DMS53 treated with DMSO at 0.1 percent for 48 hours (cell line): ENCODE measurements around the gene CAMKMT.

Source experiments
- DNase-seq: peaks from one replicate; lab custom pipeline; 2025; ENCODE audit not compliant: unreplicated experiment; lab: John Stamatoyannopoulos, UW

The CAMKMT gene

DNA sequence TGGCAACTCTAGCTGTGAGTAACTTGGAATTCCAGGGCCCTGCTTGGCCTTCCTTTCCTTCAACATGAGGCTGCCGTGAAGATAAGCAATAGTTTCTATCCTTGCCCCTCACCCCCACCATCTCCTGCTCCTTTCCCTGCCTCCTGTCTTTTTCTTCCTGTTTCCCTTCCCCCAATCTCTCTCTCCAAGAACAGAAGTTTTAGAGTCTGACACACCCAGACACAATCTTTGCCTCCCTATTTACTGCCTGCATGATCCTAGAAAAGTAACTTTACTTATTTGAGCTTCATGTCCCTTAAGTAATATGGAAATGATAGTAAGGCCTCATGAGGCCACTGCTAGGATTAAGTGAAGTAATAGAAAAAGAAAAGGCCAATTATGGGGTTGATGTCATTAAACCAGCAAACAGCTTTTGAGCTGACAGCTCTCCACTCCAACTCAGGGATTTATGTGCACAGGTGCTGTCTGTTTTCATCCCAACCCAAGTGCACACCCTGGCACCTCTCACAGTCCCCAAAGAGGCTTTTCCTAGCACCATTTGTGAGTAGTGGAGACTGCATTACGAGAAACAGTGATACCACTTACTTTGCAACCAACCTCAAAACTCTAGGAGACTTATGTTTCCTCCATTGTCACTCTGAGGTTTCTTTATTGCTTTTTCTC is 456.1 kb downstream of the CAMKMT start:
- no peak for DNase-seq

DNA sequence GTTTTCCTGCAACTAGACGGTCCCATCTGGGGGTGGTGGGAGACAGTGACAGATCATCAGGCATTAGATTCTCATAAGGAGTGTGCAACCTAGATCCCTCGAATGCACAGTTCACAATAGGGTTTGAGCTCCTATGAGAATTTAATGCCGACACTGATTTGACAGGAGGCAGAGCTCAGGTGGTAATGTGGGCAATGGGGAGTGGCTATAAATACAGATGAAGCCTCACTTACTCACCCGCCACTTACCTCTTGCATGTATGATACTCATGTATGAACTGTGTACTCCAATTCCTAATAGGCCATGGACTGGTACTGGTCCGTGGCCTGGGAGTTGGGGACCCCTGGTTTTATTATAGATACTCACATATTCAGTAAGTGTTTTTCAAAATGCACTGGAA is 457.3 kb downstream of the CAMKMT start:
- DNase-seq, result no peak

DNA sequence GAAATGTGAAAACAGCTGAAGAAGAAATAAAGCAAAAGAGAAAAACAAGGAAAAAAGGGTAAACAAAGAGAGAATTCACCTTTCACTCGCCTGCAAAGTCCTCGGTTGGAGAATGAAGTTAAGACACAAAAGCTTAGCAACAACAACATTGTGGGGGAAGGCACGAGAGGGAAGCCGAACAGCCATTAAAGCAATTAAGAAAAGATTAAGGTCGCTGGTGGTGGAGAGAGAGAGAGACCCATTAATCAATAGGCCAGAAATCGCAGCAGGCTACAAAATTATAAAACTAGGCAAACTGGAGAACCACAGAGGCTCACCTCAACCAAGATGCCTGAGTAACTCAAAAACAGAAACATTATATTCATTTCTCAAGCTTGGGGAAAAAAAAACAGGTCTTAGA is 459.8 kb downstream of the CAMKMT start:
- no peak for DNase-seq

GRCh38 chr2:44822174-44822573 is 460.4 kb downstream of the CAMKMT start:
- no peak for DNase-seq
